ENCODE data around the gene ELMO1. TPM values are rescaled to one million over a fixed set of nuclear protein-coding genes. Genes with fewer than 3 reads are reported as not detected.

ELMO1 gene
- total and polyA plus RNA-seq, 2 of the 13 experiments (the other 11 are each of a cell fraction or from before 2014, with no cell fraction given), result 0.11 to 0.17 TPM

DNA sequence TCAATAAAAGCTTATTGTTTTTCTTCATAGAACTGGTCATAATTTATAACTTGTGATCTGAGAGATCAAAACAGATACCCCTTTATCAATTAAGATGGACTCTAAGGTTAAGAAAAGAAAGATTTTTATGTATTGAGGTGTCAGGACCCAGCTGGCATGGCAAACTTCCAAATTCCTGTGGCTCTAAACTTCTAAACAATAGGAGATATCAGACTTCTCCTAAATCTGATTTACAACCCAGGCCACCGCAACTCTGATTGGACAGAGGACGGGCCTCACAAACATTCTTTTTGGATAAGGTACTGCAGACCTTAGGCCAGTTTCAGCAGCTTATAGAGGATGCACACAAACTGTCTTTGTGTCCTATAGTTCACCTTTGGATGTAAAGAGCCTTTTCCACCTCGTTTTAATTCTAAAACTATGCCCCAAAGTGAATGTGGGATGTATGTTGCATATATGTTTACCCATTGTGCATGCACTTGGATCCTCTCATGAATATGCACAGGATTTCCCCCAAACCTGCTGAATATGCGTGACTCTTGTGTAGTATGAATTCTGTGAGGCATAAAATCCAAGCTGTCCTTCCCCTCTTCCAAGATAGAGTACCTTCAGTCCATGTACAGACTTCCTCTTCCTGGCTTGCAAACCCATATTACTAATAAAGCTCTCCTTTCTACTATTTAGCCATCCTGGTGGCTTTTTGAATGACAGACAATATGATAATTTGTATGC is 69.0 kb downstream of the ELMO1 start:
- intact Hi-C loops (cut with micrococcal nuclease; ENCODE audit: unreplicated experiment), result no loop called here
- no peak overlapping the region for H2AFZ ChIP-seq (ENCODE audit: low read length)
- no peak overlapping the region for H3K4me2 ChIP-seq (ENCODE audit: low read depth, low read length)
- in situ Hi-C loops (cut with HindIII; ENCODE audit: extremely low pct_ligation_motif_present, low pct_unique_long_range_greater_than_20kb), result no loop called here
- no peaks in the 10 kb centered on the region for H3K4me1 ChIP-seq (ENCODE audit: insufficient read depth, low read length)
- H3K4me3 ChIP-seq (replicated peaks in 1 of 3; ENCODE audit: insufficient read depth in 1 of 3, low read depth in 2 of 3, low read length in 3 of 3), result no peak overlapping the region
- ATAC-seq (no peak), FAIRE-seq (no peak), DNase-seq (ENCODE audit: low spot score) (no peak)
- no peak overlapping the region for H3K9ac ChIP-seq (ENCODE audit: insufficient read depth, low read depth, low read length)
- ChIA-PET POLR2A (no interaction called here), CTCF (ENCODE audit: low intra/inter-chr PET ratio, low total read pairs) (no interaction called here)
- no peaks in the 10 kb centered on the region for H3K36me3 ChIP-seq (replicated peaks in 1 of 2; ENCODE audit: control insufficient read depth in 1 of 2, insufficient read depth in 2 of 2, low read length in 2 of 2)
- WGBS (ENCODE audit: low lambda C conversion rate), result 33% methylated on average over 4 of the region's 4 CpGs
- H3K27ac ChIP-seq (ENCODE audit: extremely low read length, insufficient read depth, low read length), result no peak overlapping the region
- no peak for TF ChIP-seq NCOA5 (CRISPR knock-in tag; IDR thresholded peaks at IDR 0.05)
- TF ChIP-seq ZNF788 (CRISPR knock-in tag; IDR thresholded peaks at IDR 0.05; ENCODE audit: borderline replicate concordance), result no peak
- no peak for TF ChIP-seq TBX2 (CRISPR knock-in tag; IDR thresholded peaks at IDR 0.05; ENCODE audit: borderline replicate concordance)
- TF ChIP-seq ZNF607 (CRISPR knock-in tag; IDR thresholded peaks at IDR 0.05; ENCODE audit: borderline replicate concordance), result no peak
- no peak for TF ChIP-seq SIX4 (CRISPR knock-in tag; IDR thresholded peaks at IDR 0.05)
- TF ChIP-seq KAT7 (CRISPR knock-in tag; IDR thresholded peaks at IDR 0.05; ENCODE audit: borderline replicate concordance), result no peak
- TF ChIP-seq ZNF615 (CRISPR knock-in tag; IDR thresholded peaks at IDR 0.05; ENCODE audit: borderline replicate concordance), result no peak
- no peaks in the 10 kb centered on the region for H4K20me1 ChIP-seq (ENCODE audit: insufficient read depth, low read length)
- BruUV-seq (replicated peaks), result no TSS peak
- no peaks in the 10 kb centered on the region for H3K27me3 ChIP-seq (ENCODE audit: control insufficient read depth in 1 of 2, insufficient read depth in 2 of 2, low read length in 2 of 2)
- 0 out of 2 replicates have a peak, but pooled peaks cover 5% of the 10 kb centered on the region for H3K9me3 ChIP-seq (ENCODE audit: low read length)
- H3K79me2 ChIP-seq (ENCODE audit: insufficient read depth, low read length), result no peaks in the 10 kb centered on the region

DNA sequence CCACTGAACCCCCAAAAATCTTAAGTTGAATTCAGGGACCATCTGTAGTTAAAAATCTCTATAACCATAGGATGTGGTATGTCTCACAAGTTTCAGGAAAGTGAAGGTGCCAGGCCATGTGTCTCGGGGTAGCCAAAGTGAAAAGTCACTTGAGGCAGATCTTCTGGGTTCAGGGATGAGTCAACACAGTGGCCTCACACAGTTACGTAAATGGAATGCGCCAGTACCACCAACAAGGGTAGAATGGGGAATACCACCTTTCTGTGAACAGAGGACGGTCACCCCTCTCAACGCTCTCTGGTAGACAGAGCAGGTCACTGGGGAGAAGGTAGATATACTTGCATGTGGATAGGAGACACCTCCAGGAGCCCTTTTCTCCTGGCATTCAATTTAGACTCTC is 71.4 kb downstream of the ELMO1 start:
- CTCF ChIA-PET (ENCODE audit: low intra/inter-chr PET ratio, low total read pairs), result no interaction called here
- Histone ChIP-seq H3K4me2 (ENCODE audit: low read depth, low read length) (no peak overlapping the region), H3K27me3 (ENCODE audit: control insufficient read depth in 1 of 2, insufficient read depth in 2 of 2, low read length in 2 of 2) (no peaks in the 10 kb centered on the region), H3K36me3 (replicated peaks in 1 of 2; ENCODE audit: control insufficient read depth in 1 of 2, insufficient read depth in 2 of 2, low read length in 2 of 2) (no peaks in the 10 kb centered on the region), H3K4me1 (ENCODE audit: insufficient read depth, low read length) (no peaks in the 10 kb centered on the region), H3K9me3 (ENCODE audit: low read length) (0 out of 2 replicates have a peak, but pooled peaks cover 5% of the 10 kb centered on the region), H3K9ac (ENCODE audit: insufficient read depth, low read depth, low read length) (no peak overlapping the region), H2AFZ (ENCODE audit: low read length) (no peak overlapping the region), H3K4me3 (replicated peaks in 1 of 3; ENCODE audit: insufficient read depth in 1 of 3, low read depth in 2 of 3, low read length in 3 of 3) (no peak overlapping the region), H3K27ac (ENCODE audit: extremely low read length, insufficient read depth, low read length) (no peak overlapping the region), H3K79me2 (ENCODE audit: insufficient read depth, low read length) (no peaks in the 10 kb centered on the region), H4K20me1 (ENCODE audit: insufficient read depth, low read length) (no peaks in the 10 kb centered on the region)
- in situ Hi-C loops (cut with HindIII; ENCODE audit: extremely low pct_ligation_motif_present, low pct_unique_long_range_greater_than_20kb) (no loop called here), intact Hi-C loops (cut with micrococcal nuclease; ENCODE audit: unreplicated experiment) (no loop called here)
- WGBS (ENCODE audit: low lambda C conversion rate), result 83% methylated on average over 5 of the region's 5 CpGs
- FAIRE-seq, result no peak
- BruUV-seq (replicated peaks), result no TSS peak
- ATAC-seq, result no peak
- no peak for DNase-seq (ENCODE audit: low spot score)
- POLR2A ChIA-PET, result no interaction called here
- TF ChIP-seq PITX1 (CRISPR knock-in tag; IDR thresholded peaks at IDR 0.05), result no peak
- TF ChIP-seq ZFYVE20 (CRISPR knock-in tag; IDR thresholded peaks at IDR 0.05; ENCODE audit: borderline replicate concordance, low read depth), result no peak
- TF ChIP-seq ZNF674 (CRISPR knock-in tag; IDR thresholded peaks at IDR 0.05; ENCODE audit: low read depth), result no peak
- TF ChIP-seq, protein P1, sequence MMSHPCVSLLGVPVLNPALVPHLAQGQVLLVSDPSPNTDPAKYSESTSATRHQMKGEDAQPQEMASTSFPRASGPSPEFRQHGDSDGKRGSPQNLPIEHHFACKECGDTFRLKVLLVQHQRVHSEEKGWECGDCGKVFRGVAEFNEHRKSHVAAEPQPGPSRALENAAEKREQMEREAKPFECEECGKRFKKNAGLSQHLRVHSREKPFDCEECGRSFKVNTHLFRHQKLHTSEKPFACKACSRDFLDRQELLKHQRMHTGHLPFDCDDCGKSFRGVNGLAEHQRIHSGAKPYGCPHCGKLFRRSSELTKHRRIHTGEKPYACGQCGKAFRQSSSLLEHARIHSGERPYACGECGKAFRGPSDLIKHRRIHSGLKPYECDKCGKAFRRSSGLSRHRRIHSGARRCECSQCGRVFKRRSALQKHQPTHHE (CRISPR knock-in tag; IDR thresholded peaks at IDR 0.05; ENCODE audit: borderline replicate concordance), result no peak
- TF ChIP-seq, protein P2, sequence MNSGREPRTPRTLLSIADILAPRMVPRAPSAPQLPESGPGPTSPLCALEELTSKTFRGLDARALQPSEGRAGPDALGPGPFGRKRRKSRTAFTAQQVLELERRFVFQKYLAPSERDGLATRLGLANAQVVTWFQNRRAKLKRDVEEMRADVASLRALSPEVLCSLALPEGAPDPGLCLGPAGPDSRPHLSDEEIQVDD (CRISPR knock-in tag; IDR thresholded peaks at IDR 0.05; ENCODE audit: borderline replicate concordance), result no peak
- no peak for TF ChIP-seq TCF7L2 (IDR thresholded peaks at IDR 0.05; ENCODE audit: low read depth, low read length)
- no peak for TF ChIP-seq PHF20 (CRISPR knock-in tag; IDR thresholded peaks at IDR 0.05)
- no peak for TF ChIP-seq ZNF780A (CRISPR knock-in tag; IDR thresholded peaks at IDR 0.05)
- no peak for TF ChIP-seq ZNF230 (CRISPR knock-in tag; IDR thresholded peaks at IDR 0.05)
- no peak for TF ChIP-seq KDM6A (CRISPR knock-in tag; IDR thresholded peaks at IDR 0.05; ENCODE audit: low read depth)
- no peak for TF ChIP-seq DNMT3B (CRISPR knock-in tag; conservative IDR thresholded peaks at IDR 0.05)

Data from HepG2 (cell line).